ENCODE results near the gene DRD4. TPM values are rescaled to one million over a fixed set of nuclear protein-coding genes. Genes with fewer than 3 reads are reported as not detected.

The DRD4 gene
- total and polyA plus RNA-seq, 2 of the 8 experiments (the other 6 are each of a cell fraction or from before 2014, with no cell fraction given) = 3.4 to 4.9 TPM

- FAIRE-seq (no peak), DNase-seq (ENCODE audit: low read depth in 1 of 2, low spot score in 2 of 2) (no peak)
- 0 out of 2 replicates have a peak, but pooled peaks cover 2% of the 10 kb centered on the region for H3K23me2 ChIP-seq (ENCODE audit: low read depth, low read length)
- no peak overlapping the region for H2BK5ac ChIP-seq (ENCODE audit: low read depth, low read length)
- no peak overlapping the region for H3K4me3 ChIP-seq (ENCODE audit: extremely low read depth in 1 of 4, insufficient read depth in 2 of 4, low read depth in 3 of 4, low read length in 4 of 4)
- no peak overlapping the region for H4K91ac ChIP-seq (replicated peaks; ENCODE audit: insufficient read length, low read length)
- no peaks in the 10 kb centered on the region for H3K9me3 ChIP-seq (ENCODE audit: insufficient read depth in 2 of 2, low read depth in 1 of 2, low read length in 1 of 2)
- CTCF ChIA-PET (ENCODE audit: partially characterized antibody) = interaction anchor here (1.0 to 1.1 kb wide), 3 partner anchors 12 to 36 kb away, joined by 3 to 4 read pairs (median 3); no protein-coding TSS in a partner anchor
- no peak overlapping the region for H3K14ac ChIP-seq (ENCODE audit: insufficient read length)
- H4K8ac ChIP-seq (ENCODE audit: extremely low read depth, insufficient read depth, low read length) = no peak overlapping the region; the same call in 1 of the 2 replicates
- peaks cover 6 to 45% (median 24%) of the 10 kb centered on the region in 4 experiments; a peak in 7 of 8 replicates for H3K36me3 ChIP-seq (ENCODE audit: control insufficient read depth in 2 of 4, insufficient read depth in 4 of 4, low read length in 3 of 4)
- H3K56ac ChIP-seq (replicated peaks; ENCODE audit: insufficient read length, low read depth, low read length) = no peak overlapping the region
- no peak overlapping the region for H2BK120ac ChIP-seq (replicated peaks; ENCODE audit: low read depth, low read length)
- H2BK15ac ChIP-seq (ENCODE audit: low read length) = no peak overlapping the region
- no peaks in the 10 kb centered on the region for H3K27me3 ChIP-seq (replicated peaks in 1 of 4; ENCODE audit: control insufficient read depth in 3 of 4, extremely low read depth in 1 of 4, insufficient read depth in 3 of 4, low read length in 3 of 4)
- H4K20me1 ChIP-seq (replicated peaks in 1 of 2; ENCODE audit: control insufficient read depth in 1 of 2, insufficient read depth in 2 of 2, low read length in 2 of 2) = peaks cover 10 to 12% of the 10 kb centered on the region in 2 experiments
- no peak overlapping the region for H2AK5ac ChIP-seq (ENCODE audit: low read depth, low read length)
- no peak overlapping the region for H2BK20ac ChIP-seq (ENCODE audit: low read length)
- H2AFZ ChIP-seq (ENCODE audit: low read length) = no peak overlapping the region
- no peak overlapping the region for H4K5ac ChIP-seq (ENCODE audit: insufficient read length, low read depth, low read length)
- H3K79me1 ChIP-seq (ENCODE audit: low read depth, low read length) = peaks cover 10% of the 10 kb centered on the region; the same call in 1 of the 2 replicates
- peaks cover 0 to 27% of the 10 kb centered on the region in 2 experiments; a peak in 3 of 4 replicates for H3K79me2 ChIP-seq (ENCODE audit: control insufficient read depth in 1 of 2, insufficient read depth in 2 of 2, low read length in 2 of 2)
- H3K27ac ChIP-seq (ENCODE audit: low read depth, low read length) = no peak overlapping the region
- H3K9ac ChIP-seq (replicated peaks in 1 of 4; ENCODE audit: extremely low read depth in 1 of 4, low read depth in 3 of 4, low read length in 3 of 4) = no peak overlapping the region; a peak in 1 of 7 replicates
- H3K23ac ChIP-seq (ENCODE audit: insufficient read length) = no peak overlapping the region
- POLR2A ChIA-PET (ENCODE audit: partially characterized antibody) = no interaction called here
- no peak overlapping the region for H3K4me2 ChIP-seq (ENCODE audit: insufficient read depth in 1 of 2, low read depth in 2 of 2, low read length in 2 of 2)
- peaks cover 0 to 15% (median 2%) of the 10 kb centered on the region in 4 experiments; a peak in 3 of 7 replicates for H3K4me1 ChIP-seq (replicated peaks in 1 of 4; ENCODE audit: control insufficient read depth in 3 of 4, insufficient read depth in 4 of 4, low read length in 3 of 4)
- WGBS, 2 experiments (ENCODE audit: extremely low coverage in 1 of 2, insufficient coverage in 1 of 2, insufficient read length in 1 of 2, insufficient replicate concordance in 2 of 2, low coverage in 1 of 2, low lambda C conversion rate in 2 of 2, missing lambda C conversion rate in 1 of 2) = 94% methylated on average over 9 of the region's 9 CpGs; no CpG with 5 or more reads in 1 of the 2 experiments
- H3K18ac ChIP-seq (ENCODE audit: extremely low read depth, low read length) = no peak overlapping the region
- no peak overlapping the region for H3K4ac ChIP-seq (replicated peaks; ENCODE audit: insufficient read length, low read depth, low read length)
- no peak for TF ChIP-seq ATF3 (IDR thresholded peaks at IDR 0.05; ENCODE audit: insufficient read depth, low read depth, low read length)
- H2BK12ac ChIP-seq (ENCODE audit: low read depth, low read length) = no peak overlapping the region
Measured at GRCh38 chr11:688681-689080, 51.6 kb downstream of the DRD4 start.

All from H1 (cell line).